Central memory CD8-positive, alpha-beta T cell (primary cell): Measurements from ENCODE around the gene PLEKHA4.
"Not testable (repeated sequence)": the region's sequence is repeated elsewhere in the genome, so short reads cannot be mapped to it uniquely, and the experiment has no call there.

Source experiments
- ATAC-seq: fragments of 150-1000 bp; cut with Tn5 transposase; replicated peaks from 2 replicates; pipeline ENCODE4 v1.10.0; 2022; ENCODE audit warnings: mild to moderate bottlenecking, moderate FRiP score, moderate number of reproducible peaks; ENCODE audit not compliant: poor library complexity, severe bottlenecking; ENCODE audit errors: extremely low read depth
- DNase-seq, 2 donors: peaks; one replicate each; pipeline ENCODE4 v3.0.0; 2021; ENCODE audit warnings: low spot score in 2 of 2
- H3K27ac Mint-ChIP-seq: one replicate; pipeline ENCODE4 v1.8.0; 2022; ENCODE audit warnings: low read depth, mild to moderate bottlenecking, moderate library complexity, mixed read lengths
- H3K27me3 Mint-ChIP-seq: one replicate; pipeline ENCODE4 v1.8.0; 2022; ENCODE audit warnings: mixed read lengths
- H3K36me3 Mint-ChIP-seq: one replicate; pipeline ENCODE4 v1.8.0; 2022; ENCODE audit warnings: mild to moderate bottlenecking, moderate library complexity, mixed read lengths; ENCODE audit not compliant: insufficient read depth
- H3K4me1 Mint-ChIP-seq: one replicate; pipeline ENCODE4 v1.8.0; 2022; ENCODE audit warnings: mixed read lengths
- H3K4me3 Mint-ChIP-seq: one replicate; pipeline ENCODE4 v1.8.0; 2022; ENCODE audit warnings: mild to moderate bottlenecking, moderate library complexity, mixed read lengths
- H3K9me3 Mint-ChIP-seq: one replicate; pipeline ENCODE4 v1.8.0; 2022; ENCODE audit warnings: mixed read lengths

Gene PLEKHA4

GRCh38 chr19:48900477-48901406 lies 32.3 kb upstream of the PLEKHA4 start:
- Mint-ChIP-seq H3K27ac (peak overlapping the region; percentile 97), H3K4me3 (peak overlapping the region; percentile 97), H3K36me3 (peaks cover 23% of the 10 kb centered on the region), H3K4me1 (peaks cover 38% of the 10 kb centered on the region), H3K9me3 (no peaks in the 10 kb centered on the region), H3K27me3 (peaks cover 11% of the 10 kb centered on the region)
- ATAC-seq: peak; percentile 24
- no peak for DNase-seq

DNA sequence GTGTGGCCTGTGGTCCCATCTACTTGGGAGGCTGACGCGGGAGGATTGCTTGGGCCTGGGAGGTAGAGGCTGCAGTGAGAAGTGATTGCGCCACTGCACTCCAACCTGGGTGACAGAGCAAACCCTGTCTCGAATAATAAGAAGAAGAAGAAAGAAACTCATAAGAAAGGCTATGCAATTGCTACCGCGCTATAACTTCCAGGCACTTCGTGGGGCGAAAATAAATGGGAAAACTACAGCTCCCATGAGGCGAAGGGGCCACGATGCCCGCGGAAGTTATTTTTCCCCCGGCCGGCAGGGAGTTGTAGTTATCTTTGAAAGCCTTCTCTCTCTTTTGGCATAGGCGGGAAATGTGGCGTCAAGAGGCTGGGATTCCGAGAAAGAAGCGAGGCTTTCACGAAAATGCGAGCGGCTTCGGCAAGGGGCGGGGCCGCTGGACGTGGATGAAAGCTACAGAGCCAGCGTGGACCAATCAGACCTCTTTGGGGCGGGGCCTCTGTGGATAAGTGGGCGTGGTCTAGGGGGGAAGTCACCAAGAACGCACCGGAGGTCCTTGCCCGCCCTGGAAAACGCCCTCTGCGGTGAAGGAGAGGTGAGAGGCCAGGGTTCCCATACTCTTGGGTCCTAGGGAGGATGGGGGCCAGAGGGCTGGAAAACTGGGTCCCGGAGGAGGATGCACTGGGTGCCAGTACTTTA lies 31.5 kb upstream of the PLEKHA4 start, which contains the start of gene NUCB1:
TSS of gene NUCB1 (plus strand) at position 532 of the 696 bp plus-strand sequence. CDS start 485 bp downstream, outside the sequence.
- Mint-ChIP-seq H3K4me1 (peaks cover 38% of the 10 kb centered on the region), H3K27me3 (peaks cover 19% of the 10 kb centered on the region), H3K4me3 (peak within 1 kb of the TSS; percentile 97), H3K36me3 (peaks cover 18% of the 10 kb centered on the region), H3K27ac (peak within 1 kb of the TSS; percentile 97), H3K9me3 (no peaks in the 10 kb centered on the region)
- DNase-seq (peak; percentile 97), ATAC-seq (peak; percentile 95)

DNA sequence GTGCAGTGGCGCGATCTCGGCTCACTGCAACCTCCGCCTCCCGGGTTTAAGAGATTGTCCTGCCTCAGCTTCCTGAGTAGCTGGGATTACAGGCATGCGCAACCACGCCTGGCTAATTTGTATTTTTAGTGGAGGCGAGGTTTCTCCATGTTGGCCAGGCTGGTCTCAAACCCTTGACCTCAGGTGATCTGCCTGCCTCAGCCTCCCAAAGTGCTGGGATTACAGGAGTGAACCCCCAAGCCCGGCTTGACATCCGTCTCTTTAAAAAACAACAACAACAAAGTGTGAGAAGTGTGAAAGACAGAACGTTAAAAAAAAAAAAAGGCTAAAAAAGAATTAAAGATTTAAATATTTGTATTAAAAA lies 31.0 kb upstream of the PLEKHA4 start:
- H3K4me3 Mint-ChIP-seq: peak overlapping the region; percentile 97
- H3K9me3 Mint-ChIP-seq, DNase-seq, ATAC-seq: not testable (repeated sequence)
- H3K27ac Mint-ChIP-seq: peak overlapping the region; percentile 97
- peaks cover 25% of the 10 kb centered on the region for H3K27me3 Mint-ChIP-seq
- H3K36me3 Mint-ChIP-seq: peaks cover 13% of the 10 kb centered on the region
- peaks cover 38% of the 10 kb centered on the region for H3K4me1 Mint-ChIP-seq

- H3K4me1 Mint-ChIP-seq: peaks cover 32% of the 10 kb centered on the region
- ATAC-seq (no peak), DNase-seq (no peak)
- H3K27me3 Mint-ChIP-seq: peaks cover 42% of the 10 kb centered on the region
- H3K27ac Mint-ChIP-seq: peak overlapping the region; percentile 41
- H3K4me3 Mint-ChIP-seq: no peak overlapping the region
- peaks cover 10% of the 10 kb centered on the region for H3K36me3 Mint-ChIP-seq
- H3K9me3 Mint-ChIP-seq: no peaks in the 10 kb centered on the region
Observed at GRCh38 chr19:48897181-48897580, 28.8 kb upstream of the PLEKHA4 start.

GRCh38 chr19:48896191-48896720 lies 27.8 kb upstream of the PLEKHA4 start:
- no peak for ATAC-seq
- no peaks in the 10 kb centered on the region for H3K9me3 Mint-ChIP-seq
- peaks cover 24% of the 10 kb centered on the region for H3K4me1 Mint-ChIP-seq
- peaks cover 8% of the 10 kb centered on the region for H3K36me3 Mint-ChIP-seq
- no peak overlapping the region for H3K27ac Mint-ChIP-seq
- DNase-seq: no peak
- peaks cover 51% of the 10 kb centered on the region for H3K27me3 Mint-ChIP-seq
- peak overlapping the region; percentile 27 for H3K4me3 Mint-ChIP-seq

GRCh38 chr19:48895226-48895625 lies 26.8 kb upstream of the PLEKHA4 start:
- Mint-ChIP-seq H3K4me3 (no peak overlapping the region), H3K36me3 (peaks cover 2% of the 10 kb centered on the region), H3K4me1 (peaks cover 17% of the 10 kb centered on the region), H3K27ac (no peak overlapping the region), H3K9me3 (no peaks in the 10 kb centered on the region), H3K27me3 (peaks cover 61% of the 10 kb centered on the region)
- ATAC-seq (no peak), DNase-seq (no peak)

DNA sequence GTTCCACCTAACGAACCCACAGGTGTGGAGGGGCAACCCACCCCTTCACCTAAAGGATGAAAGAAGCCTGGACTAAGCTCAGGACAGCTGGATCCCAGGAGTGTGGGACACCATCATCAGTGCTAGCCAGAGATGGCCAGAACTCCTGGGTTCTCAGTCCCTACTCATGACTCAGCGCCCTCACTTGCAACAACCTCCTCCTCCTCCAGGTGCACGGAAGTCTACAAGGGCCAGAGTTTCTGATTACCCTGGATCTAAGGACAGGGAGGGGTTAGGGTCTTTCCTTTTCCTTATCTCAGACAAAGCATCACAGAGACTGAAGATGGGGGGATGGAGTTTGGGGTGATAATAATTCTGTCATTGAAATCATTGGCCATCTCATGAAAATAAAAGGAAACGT lies 22.1 kb upstream of the PLEKHA4 start:
- Mint-ChIP-seq H3K4me1 (no peaks in the 10 kb centered on the region), H3K27ac (no peak overlapping the region), H3K9me3 (no peaks in the 10 kb centered on the region), H3K27me3 (peaks cover 49% of the 10 kb centered on the region), H3K36me3 (no peaks in the 10 kb centered on the region), H3K4me3 (no peak overlapping the region)
- no peak for DNase-seq
- ATAC-seq: no peak

DNA sequence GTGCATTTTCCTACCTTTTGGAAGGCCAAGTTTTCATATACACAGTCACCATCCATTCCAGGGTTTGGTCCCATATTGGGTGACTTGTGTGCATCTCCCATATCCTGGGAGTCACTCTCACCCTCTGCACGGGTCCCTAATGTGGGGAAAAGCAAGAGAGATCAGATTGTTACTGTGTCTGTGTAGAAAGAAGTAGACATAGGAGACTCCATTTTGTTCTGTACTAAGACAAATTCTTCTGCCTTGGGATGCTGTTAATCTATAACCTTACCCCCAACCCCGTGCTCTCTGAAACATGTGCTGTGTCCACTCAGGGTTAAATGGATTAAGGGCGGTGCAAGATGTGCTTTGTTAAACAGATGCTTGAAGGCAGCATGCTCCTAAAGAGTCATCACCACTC lies 21.1 kb upstream of the PLEKHA4 start:
- not testable (repeated sequence) for H3K4me3 Mint-ChIP-seq, H3K4me1 Mint-ChIP-seq, H3K9me3 Mint-ChIP-seq, H3K27ac Mint-ChIP-seq, DNase-seq, ATAC-seq, H3K36me3 Mint-ChIP-seq
- H3K27me3 Mint-ChIP-seq: peaks cover 39% of the 10 kb centered on the region

DNA sequence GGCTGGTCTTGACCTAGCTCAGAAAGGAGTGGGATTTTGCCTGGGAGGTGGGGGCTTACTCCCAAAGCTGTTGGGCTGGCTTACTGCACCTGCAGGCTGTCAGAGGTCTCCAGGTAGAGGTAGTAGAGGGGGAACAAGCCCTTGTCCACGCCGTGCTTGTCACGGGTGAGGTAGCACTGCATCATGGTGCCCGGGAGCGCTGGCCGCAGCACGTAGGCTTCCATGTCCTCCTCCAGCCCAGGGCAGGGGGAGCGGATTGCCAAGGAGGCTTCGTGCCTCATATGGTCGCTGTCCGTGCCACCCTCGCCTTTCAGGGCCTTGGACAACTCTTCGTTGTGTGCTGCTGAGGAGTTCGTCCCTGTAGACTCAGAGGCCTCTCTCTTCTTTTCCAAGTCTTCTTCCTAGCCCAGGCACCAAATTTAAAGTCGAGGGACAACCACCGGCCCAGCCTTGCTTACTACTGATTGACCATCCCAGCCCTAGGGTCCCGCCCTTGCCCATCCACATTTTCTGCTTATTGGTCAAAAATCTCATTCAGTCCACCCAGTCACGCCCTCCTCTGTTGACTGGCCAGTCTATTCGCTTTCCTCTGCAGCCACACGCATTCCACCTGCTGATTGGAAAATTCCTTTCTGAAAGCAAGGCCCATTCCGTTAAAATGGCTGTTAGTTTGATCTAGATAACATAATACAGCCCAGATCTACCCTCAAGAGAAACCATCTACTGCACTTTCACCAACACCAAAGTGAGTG lies 19.6 kb upstream of the PLEKHA4 start:
- no peak for ATAC-seq
- Mint-ChIP-seq H3K27ac (no peak overlapping the region), H3K36me3 (peaks cover 4% of the 10 kb centered on the region), H3K9me3 (no peaks in the 10 kb centered on the region), H3K27me3 (peaks cover 29% of the 10 kb centered on the region), H3K4me1 (no peaks in the 10 kb centered on the region), H3K4me3 (no peak overlapping the region)
- DNase-seq: no peak

GRCh38 chr19:48883726-48884125 lies 15.3 kb upstream of the PLEKHA4 start:
- no peaks in the 10 kb centered on the region for H3K27me3 Mint-ChIP-seq
- ATAC-seq (no peak), DNase-seq (no peak)
- H3K27ac Mint-ChIP-seq: peak overlapping the region; percentile 87
- H3K9me3 Mint-ChIP-seq: no peaks in the 10 kb centered on the region
- peak overlapping the region; percentile 8 for H3K4me3 Mint-ChIP-seq
- no peaks in the 10 kb centered on the region for H3K4me1 Mint-ChIP-seq
- H3K36me3 Mint-ChIP-seq: peaks cover 35% of the 10 kb centered on the region

DNA sequence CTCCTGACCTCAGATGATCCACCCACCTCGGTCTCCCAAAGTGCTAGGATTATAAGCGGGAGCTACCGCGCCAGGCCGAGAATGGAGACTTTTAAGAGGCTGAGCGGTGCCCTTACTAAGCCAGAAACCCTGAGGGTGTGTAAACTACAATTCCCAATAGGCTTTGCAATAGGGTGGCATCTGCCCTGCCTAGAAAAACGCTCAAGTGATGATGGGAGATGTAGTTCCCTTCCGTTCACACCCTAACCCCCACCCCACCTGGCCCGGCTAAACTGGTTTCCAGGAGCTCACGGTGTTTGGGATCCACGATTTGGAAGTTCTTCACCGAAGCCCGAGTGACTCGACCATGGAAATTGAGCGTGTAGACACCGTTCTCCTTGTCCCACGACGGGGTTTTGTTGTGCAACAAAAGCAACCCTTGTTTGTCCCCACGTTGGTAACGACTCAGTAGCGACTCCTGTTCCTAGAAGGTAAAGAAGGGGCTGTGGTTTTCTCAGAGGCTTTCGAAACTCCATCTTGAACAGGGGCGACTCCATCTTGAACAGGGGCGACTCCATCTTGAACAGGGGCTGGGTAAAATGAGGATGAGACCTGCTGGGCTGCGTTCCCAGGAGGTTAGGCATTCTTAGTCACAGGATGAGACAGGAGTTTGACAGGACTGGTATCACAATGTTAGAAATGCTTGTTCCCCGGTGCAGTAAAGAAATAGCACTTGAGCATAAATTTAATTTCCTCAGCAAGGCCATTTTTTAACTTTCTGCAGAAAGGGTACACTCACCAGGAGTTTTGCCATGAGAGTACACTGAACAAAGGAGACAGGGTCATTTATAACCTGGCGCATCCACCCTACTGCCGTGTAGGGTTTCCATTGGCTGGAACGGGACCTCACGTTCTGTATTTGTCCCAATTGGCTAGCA lies 13.6 kb upstream of the PLEKHA4 start:
- no peak for DNase-seq
- Mint-ChIP-seq H3K4me3 (peak overlapping the region; percentile 23), H3K27me3 (no peaks in the 10 kb centered on the region), H3K27ac (peak overlapping the region; percentile 87), H3K36me3 (peaks cover 52% of the 10 kb centered on the region), H3K9me3 (no peaks in the 10 kb centered on the region), H3K4me1 (peaks cover 8% of the 10 kb centered on the region)
- peak; percentile 37 for ATAC-seq
